Measurements from ENCODE around the gene PTPRM.

The PTPRM gene

DNA sequence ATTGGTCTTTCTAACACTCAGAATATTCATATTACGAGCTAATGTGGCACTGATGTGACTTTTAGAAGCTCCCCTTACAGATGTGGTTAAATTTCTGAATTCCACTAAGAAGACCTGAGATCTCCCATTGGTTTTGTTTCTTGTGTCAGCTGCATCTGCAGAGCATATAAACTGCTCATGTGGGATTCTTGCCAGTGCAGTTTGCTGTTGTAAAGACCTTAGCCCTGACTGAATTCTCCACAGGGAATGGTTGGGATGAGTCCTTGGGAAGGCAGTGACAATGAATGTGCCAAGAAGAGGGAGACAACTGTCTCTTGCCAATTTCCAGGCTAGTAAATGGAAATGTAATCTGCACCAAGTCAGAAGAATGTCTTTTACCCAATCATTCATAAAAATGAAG is 94.1 kb downstream of the PTPRM start:
- Histone ChIP-seq H3K4me3 (no peak overlapping the region), H3K27me3 (no peaks in the 10 kb centered on the region), H3K27ac (no peak overlapping the region), H3K4me1 (peaks cover 0 to 7% (median 0%) of the 10 kb centered on the region in 4 donors), H3K36me3 (no peaks in the 10 kb centered on the region), H3K9me3 (no peaks in the 10 kb centered on the region)
- intact Hi-C loops (cut with DNase I; ENCODE audit: low total_unique reads): no loop called here
- no peak for DNase-seq
- TF ChIP-seq, protein P1, sequence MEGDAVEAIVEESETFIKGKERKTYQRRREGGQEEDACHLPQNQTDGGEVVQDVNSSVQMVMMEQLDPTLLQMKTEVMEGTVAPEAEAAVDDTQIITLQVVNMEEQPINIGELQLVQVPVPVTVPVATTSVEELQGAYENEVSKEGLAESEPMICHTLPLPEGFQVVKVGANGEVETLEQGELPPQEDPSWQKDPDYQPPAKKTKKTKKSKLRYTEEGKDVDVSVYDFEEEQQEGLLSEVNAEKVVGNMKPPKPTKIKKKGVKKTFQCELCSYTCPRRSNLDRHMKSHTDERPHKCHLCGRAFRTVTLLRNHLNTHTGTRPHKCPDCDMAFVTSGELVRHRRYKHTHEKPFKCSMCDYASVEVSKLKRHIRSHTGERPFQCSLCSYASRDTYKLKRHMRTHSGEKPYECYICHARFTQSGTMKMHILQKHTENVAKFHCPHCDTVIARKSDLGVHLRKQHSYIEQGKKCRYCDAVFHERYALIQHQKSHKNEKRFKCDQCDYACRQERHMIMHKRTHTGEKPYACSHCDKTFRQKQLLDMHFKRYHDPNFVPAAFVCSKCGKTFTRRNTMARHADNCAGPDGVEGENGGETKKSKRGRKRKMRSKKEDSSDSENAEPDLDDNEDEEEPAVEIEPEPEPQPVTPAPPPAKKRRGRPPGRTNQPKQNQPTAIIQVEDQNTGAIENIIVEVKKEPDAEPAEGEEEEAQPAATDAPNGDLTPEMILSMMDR (IDR thresholded peaks at IDR 0.05): no peak

DNA sequence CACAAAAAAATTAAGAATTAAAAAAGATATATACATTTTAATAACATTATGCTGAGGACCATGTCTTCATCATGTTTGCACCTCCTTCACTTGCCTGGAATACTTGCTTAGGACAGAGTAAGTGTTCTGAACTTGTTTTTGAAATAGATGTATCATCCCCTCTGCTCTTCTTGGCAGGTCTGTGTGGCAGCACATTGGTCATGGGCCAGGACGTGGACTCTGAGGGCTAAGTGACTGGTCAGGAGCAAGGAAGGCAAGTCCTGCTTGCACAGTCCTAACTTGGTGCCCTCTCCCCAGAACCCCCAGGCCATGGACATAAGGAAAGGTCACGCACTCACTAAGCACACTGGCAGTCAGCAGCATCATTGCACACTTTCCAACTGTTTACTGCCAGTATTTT is 95.8 kb downstream of the PTPRM start:
- intact Hi-C loops (cut with DNase I; ENCODE audit: low total_unique reads): no loop called here
- Histone ChIP-seq H3K27ac (no peak overlapping the region), H3K4me3 (no peak overlapping the region), H3K36me3 (no peaks in the 10 kb centered on the region), H3K4me1 (no peaks in the 10 kb centered on the region), H3K9me3 (no peaks in the 10 kb centered on the region), H3K27me3 (no peaks in the 10 kb centered on the region)
- TF ChIP-seq, protein P1 (IDR thresholded peaks at IDR 0.05): no peak
- no peak for DNase-seq

- Histone ChIP-seq H3K4me3 (no peak overlapping the region), H3K27me3 (no peaks in the 10 kb centered on the region), H3K27ac (no peak overlapping the region), H3K9me3 (no peaks in the 10 kb centered on the region), H3K4me1 (no peaks in the 10 kb centered on the region), H3K36me3 (no peaks in the 10 kb centered on the region)
- intact Hi-C loops (cut with DNase I; ENCODE audit: low total_unique reads): no loop called here
- TF ChIP-seq, protein P1 (IDR thresholded peaks at IDR 0.05): no peak
- DNase-seq: no peak
Observed at GRCh38 chr18:7663366-7664312, 96.5 kb downstream of the PTPRM start.

- intact Hi-C loops (cut with DNase I; ENCODE audit: low total_unique reads): no loop called here
- no peak overlapping the region for H3K27ac ChIP-seq
- no peaks in the 10 kb centered on the region for H3K9me3 ChIP-seq
- peaks cover 0 to 4% (median 0%) of the 10 kb centered on the region in 4 donors for H3K4me1 ChIP-seq
- no peaks in the 10 kb centered on the region for H3K36me3 ChIP-seq
- TF ChIP-seq, protein P1 (IDR thresholded peaks at IDR 0.05): no peak
- DNase-seq: no peak
- H3K27me3 ChIP-seq: no peaks in the 10 kb centered on the region
- no peak overlapping the region for H3K4me3 ChIP-seq
Observed at GRCh38 chr18:7666195-7666776, 99.2 kb downstream of the PTPRM start.

GRCh38 chr18:7668392-7668791 is 101.3 kb downstream of the PTPRM start:
- H3K4me3 ChIP-seq: no peak overlapping the region
- no peak for DNase-seq
- intact Hi-C loops (cut with DNase I; ENCODE audit: low total_unique reads): no loop called here
- TF ChIP-seq, protein P1 (IDR thresholded peaks at IDR 0.05): no peak
- H3K27me3 ChIP-seq: no peaks in the 10 kb centered on the region
- H3K9me3 ChIP-seq: no peaks in the 10 kb centered on the region
- H3K4me1 ChIP-seq: peaks cover 0 to 4% (median 0%) of the 10 kb centered on the region in 4 donors
- no peaks in the 10 kb centered on the region for H3K36me3 ChIP-seq
- H3K27ac ChIP-seq: no peak overlapping the region

Data from tibial artery (tissue), 4 donors.